NB4 (cell line): ENCODE measurements around the gene KLC1.

Experiments
- MYC ChIP-seq: IDR thresholded peaks from 2 replicates; pipeline ENCODE4 v1.6.1; 2011; ENCODE audit warnings: low read depth, low read length
- POLR2A ChIP-seq: IDR thresholded peaks from 2 replicates; pipeline ENCODE4 v1.6.1; 2011; ENCODE audit warnings: mild to moderate bottlenecking; ENCODE audit not compliant: insufficient read length; ENCODE audit errors: extremely low read depth
- TF ChIP-seq, protein P1 (sequence below): IDR thresholded peaks from one replicate; pipeline ENCODE4 v1.5.1; 2012; ENCODE audit warnings: low read depth, low read length
- TF ChIP-seq, protein P2 (sequence below): IDR thresholded peaks from 2 replicates; pipeline ENCODE4 v1.6.1; 2011; ENCODE audit warnings: low read depth, low read length

- TF ChIP-seq, protein P1, sequence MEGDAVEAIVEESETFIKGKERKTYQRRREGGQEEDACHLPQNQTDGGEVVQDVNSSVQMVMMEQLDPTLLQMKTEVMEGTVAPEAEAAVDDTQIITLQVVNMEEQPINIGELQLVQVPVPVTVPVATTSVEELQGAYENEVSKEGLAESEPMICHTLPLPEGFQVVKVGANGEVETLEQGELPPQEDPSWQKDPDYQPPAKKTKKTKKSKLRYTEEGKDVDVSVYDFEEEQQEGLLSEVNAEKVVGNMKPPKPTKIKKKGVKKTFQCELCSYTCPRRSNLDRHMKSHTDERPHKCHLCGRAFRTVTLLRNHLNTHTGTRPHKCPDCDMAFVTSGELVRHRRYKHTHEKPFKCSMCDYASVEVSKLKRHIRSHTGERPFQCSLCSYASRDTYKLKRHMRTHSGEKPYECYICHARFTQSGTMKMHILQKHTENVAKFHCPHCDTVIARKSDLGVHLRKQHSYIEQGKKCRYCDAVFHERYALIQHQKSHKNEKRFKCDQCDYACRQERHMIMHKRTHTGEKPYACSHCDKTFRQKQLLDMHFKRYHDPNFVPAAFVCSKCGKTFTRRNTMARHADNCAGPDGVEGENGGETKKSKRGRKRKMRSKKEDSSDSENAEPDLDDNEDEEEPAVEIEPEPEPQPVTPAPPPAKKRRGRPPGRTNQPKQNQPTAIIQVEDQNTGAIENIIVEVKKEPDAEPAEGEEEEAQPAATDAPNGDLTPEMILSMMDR: no peak
- no peak for TF ChIP-seq POLR2A
- TF ChIP-seq, protein P2, sequence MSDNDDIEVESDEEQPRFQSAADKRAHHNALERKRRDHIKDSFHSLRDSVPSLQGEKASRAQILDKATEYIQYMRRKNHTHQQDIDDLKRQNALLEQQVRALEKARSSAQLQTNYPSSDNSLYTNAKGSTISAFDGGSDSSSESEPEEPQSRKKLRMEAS: no peak
- no peak for TF ChIP-seq MYC
Measured at GRCh38 chr14:103693515-103693914, 64.5 kb downstream of the KLC1 start.
